IMR-90 (cell line): ENCODE data around the gene MCM3AP. TPM values are rescaled to one million over a fixed set of nuclear protein-coding genes. Genes with fewer than 3 reads are reported as not detected.

Source experiments
- ATAC-seq: fragments of 200-7000 bp; cut with Tn5 transposase; 2 replicates; pipeline ENCODE4 v1.9.1; 2020; ENCODE audit warnings: low read depth, mild to moderate bottlenecking, moderate library complexity
- BruUV-seq: library from RNA; stranded (reverse); fragments of 400-500 nt; replicated peaks from 2 replicates; lab custom pipeline; 2021; lab: Mats Ljungman, UMichigan
- CTCF ChIA-PET: fragments of 300-600 bp; formaldehyde crosslinking; extraction: SDS; loops from one replicate; lab custom pipeline; 2021; ENCODE audit warnings: antibody characterized with exemption; lab: Yijun Ruan, JAX
- POLR2A ChIA-PET: fragments of 300-600 bp; sonication (Branson Sonifier 250); formaldehyde crosslinking; loops from one replicate; lab custom pipeline; 2022; ENCODE audit warnings: antibody characterized with exemption; ENCODE audit not compliant: unreplicated experiment; lab: Charles Lee
- DNase-seq: peaks from one replicate; pipeline ENCODE4 v3.0.0; 2013
- H2AFZ ChIP-seq: replicated peaks from 2 replicates; pipeline ENCODE3; 2013; ENCODE audit warnings: low read length, mild to moderate bottlenecking; ENCODE audit not compliant: poor library complexity
- H2AK5ac ChIP-seq: 2 replicates; pipeline ENCODE4 v1.6.1; 2013; ENCODE audit warnings: low read depth, low read length, inconsistent platforms
- H2AK9ac ChIP-seq: replicated peaks from 2 replicates; pipeline ENCODE3; 2013; ENCODE audit warnings: mild to moderate bottlenecking, low read depth, low read length, moderate library complexity; ENCODE audit not compliant: poor library complexity
- H2BK120ac ChIP-seq: 2 replicates; pipeline ENCODE4 v1.6.1; 2013; ENCODE audit warnings: low read depth, low read length, inconsistent platforms
- H2BK15ac ChIP-seq: 3 replicates; pipeline ENCODE4 v1.6.1; 2013; ENCODE audit warnings: low read depth, low read length, inconsistent platforms
- H2BK20ac ChIP-seq: 2 replicates; pipeline ENCODE4 v1.6.1; 2013; ENCODE audit warnings: low read depth, mild to moderate bottlenecking, inconsistent platforms, low read length, moderate library complexity
- H2BK5ac ChIP-seq: 2 replicates; pipeline ENCODE4 v1.6.1; 2013; ENCODE audit warnings: mild to moderate bottlenecking, low read depth, low read length, inconsistent platforms; ENCODE audit not compliant: poor library complexity, severe bottlenecking
- H3K14ac ChIP-seq: replicated peaks from 2 replicates; pipeline ENCODE4 v1.6.1; 2013; ENCODE audit warnings: low read depth, low read length, inconsistent platforms
- H3K18ac ChIP-seq: 2 replicates; pipeline ENCODE4 v1.6.1; 2013; ENCODE audit warnings: low read depth, low read length, control low read depth
- H3K23ac ChIP-seq: 2 replicates; pipeline ENCODE4 v1.6.1; 2013; ENCODE audit warnings: low read depth, low read length, inconsistent platforms
- H3K27ac ChIP-seq: 2 replicates; pipeline ENCODE4 v1.5.1; 2013; ENCODE audit warnings: mild to moderate bottlenecking, control low read depth, low read length; ENCODE audit not compliant: insufficient read depth
- H3K27me3 ChIP-seq: 2 replicates; pipeline ENCODE4 v1.6.1; 2013; ENCODE audit warnings: low read length; ENCODE audit not compliant: control insufficient read depth, insufficient read depth
- H3K36me3 ChIP-seq: 2 replicates; pipeline ENCODE4 v1.6.1; 2013; ENCODE audit warnings: low read length, mixed read lengths; ENCODE audit not compliant: control insufficient read depth, insufficient read depth
- H3K4ac ChIP-seq: 2 replicates; pipeline ENCODE4 v1.6.1; 2013; ENCODE audit warnings: low read depth, low read length, inconsistent platforms
- H3K4me1 ChIP-seq: 2 replicates; pipeline ENCODE4 v1.6.1; 2013; ENCODE audit warnings: low read length, mixed read lengths; ENCODE audit not compliant: control insufficient read depth, insufficient read depth
- H3K4me2 ChIP-seq: 2 replicates; pipeline ENCODE4 v1.6.1; 2013; ENCODE audit warnings: low read depth, mild to moderate bottlenecking, control low read depth, low read length, moderate library complexity
- H3K4me3 ChIP-seq: 2 replicates; pipeline ENCODE4 v1.5.1; 2013; ENCODE audit warnings: low read depth, mild to moderate bottlenecking, control low read depth, low read length, moderate library complexity; ENCODE audit not compliant: insufficient read depth
- H3K56ac ChIP-seq: 2 replicates; pipeline ENCODE4 v1.6.1; 2013; ENCODE audit warnings: low read length, inconsistent platforms; ENCODE audit not compliant: insufficient read depth; ENCODE audit errors: extremely low read depth
- H3K79me1 ChIP-seq, 2 experiments: 2 replicates each; pipeline ENCODE4 v1.6.1; 2013; ENCODE audit warnings: low read length in 2 of 2, inconsistent platforms in 1 of 2, low read depth in 1 of 2
- H3K9ac ChIP-seq: 2 replicates; pipeline ENCODE4 v1.6.1; 2013; ENCODE audit warnings: low read depth, low read length, control low read depth
- H3K9me1 ChIP-seq: 2 replicates; pipeline ENCODE4 v1.6.1; 2013; ENCODE audit warnings: low read length, inconsistent platforms; ENCODE audit not compliant: insufficient read depth
- H3K9me3 ChIP-seq: 2 replicates; pipeline ENCODE4 v1.6.1; 2013; ENCODE audit warnings: low read length; ENCODE audit not compliant: control insufficient read depth, insufficient read depth
- H4K20me1 ChIP-seq: 2 replicates; pipeline ENCODE4 v1.6.1; 2013; ENCODE audit warnings: low read length, inconsistent platforms; ENCODE audit not compliant: insufficient read depth
- H4K5ac ChIP-seq: 2 replicates; pipeline ENCODE4 v1.6.1; 2013; ENCODE audit warnings: mild to moderate bottlenecking, low read depth, low read length, control low read depth
- H4K8ac ChIP-seq, 2 experiments: 2 replicates each; pipeline ENCODE4 v1.6.1; 2013; ENCODE audit warnings: low read depth in 2 of 2, low read length in 2 of 2, control low read depth in 1 of 2, inconsistent platforms in 1 of 2
- H4K91ac ChIP-seq: 2 replicates; pipeline ENCODE4 v1.6.1; 2013; ENCODE audit warnings: low read depth, low read length, inconsistent platforms; ENCODE audit not compliant: insufficient read depth
- FOS ChIP-seq: fragments of 150-350 bp; IDR thresholded peaks from 2 replicates; pipeline ENCODE4 v1.6.1; 2016; ENCODE audit warnings: low read depth, low read length
- MAZ ChIP-seq: IDR thresholded peaks from 2 replicates; pipeline ENCODE4 v1.6.1; 2012; ENCODE audit warnings: low read depth, mild to moderate bottlenecking, low read length, improper control_type of control experiment, moderate library complexity, borderline replicate concordance
- WGBS, 2 experiments: methylation state at CpG; one replicate each; pipeline versions ENCODE4 v1.1.5 to v1.1.7; 2013; ENCODE audit warnings: missing lambda C conversion rate in 2 of 2; ENCODE audit not compliant: insufficient read length in 1 of 2; ENCODE audit errors: extremely low coverage in 2 of 2; 5-methylcytosine and 5-hydroxymethylcytosine counted together
- dilution Hi-C: fragments of 300-500 bp; cut with HindIII; formaldehyde crosslinking; loops from one replicate; pipeline ENCODE4 v1.14.3; 2018; ENCODE audit warnings: low sequenced_read_pairs; ENCODE audit not compliant: unreplicated experiment
- in situ Hi-C: fragments of 300-500 bp; cut with MboI; formaldehyde crosslinking; loops from 3 replicates; pipeline ENCODE4 v1.14.3; 2019; ENCODE audit warnings: low sequenced_read_pairs, inconsistent platforms, mixed read lengths
- intact Hi-C: fragments of 100-400 bp; cut with micrococcal nuclease; formaldehyde crosslinking; loops from 2 replicates; pipeline ENCODE4 v1.10.0; 2022
- polyA plus RNA-seq, 3 experiments: library from polyadenylated mRNA; depleted of rRNA; stranded (reverse); fragments of >200 nt; gene quantifications; 2 replicates each; pipeline ENCODE4 v1.2.3, GENCODE V29; 2012; ENCODE audit warnings: low replicate concordance in 1 of 3
- total RNA-seq: library from RNA; depleted of rRNA; stranded (reverse); fragments of >200 nt; gene quantifications from 2 replicates; pipeline ENCODE4 v1.2.3, GENCODE V29; 2012

Gene MCM3AP
- total and polyA plus RNA-seq, 2 of the 4 experiments (the other 2 are of a cell fraction), result 46.5 to 63.1 TPM

DNA sequence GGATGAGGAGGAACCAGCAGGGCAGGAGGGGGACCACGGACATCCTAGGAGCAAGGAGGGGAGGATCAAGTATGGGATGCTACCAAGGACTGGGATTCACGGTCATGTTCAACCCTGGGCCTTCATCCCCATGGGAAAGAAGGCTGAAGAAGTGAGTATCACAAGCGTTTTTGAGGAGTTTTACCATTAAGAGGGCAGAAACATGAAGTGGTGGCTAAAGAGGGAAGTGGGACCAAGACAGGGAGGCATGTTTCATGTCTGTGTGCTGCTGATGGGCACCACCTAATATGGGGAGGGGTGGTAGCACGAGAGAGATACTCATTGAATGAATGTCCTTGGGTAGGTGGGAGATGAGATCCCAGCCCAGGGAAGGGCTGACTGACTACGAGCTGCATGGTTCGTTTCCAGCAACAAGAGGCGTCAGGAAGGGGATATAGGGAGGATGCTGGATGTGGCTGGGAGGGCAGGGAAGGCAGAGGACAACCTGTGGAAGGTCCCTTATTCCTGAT, 45.5 kb downstream of the MCM3AP start:
- intact Hi-C loops (loop anchor here (5.0 kb wide), 1 partner anchor 42 kb away; no protein-coding TSS in a partner anchor), in situ Hi-C loops (no loop called here), dilution Hi-C loops (no loop called here)
- Histone ChIP-seq H3K4ac (no peak overlapping the region), H3K4me2 (no peak overlapping the region), H3K4me3 (no peak overlapping the region), H3K18ac (no peak overlapping the region), H2BK15ac (no peak overlapping the region), H3K27me3 (no peaks in the 10 kb centered on the region), H2AK5ac (no peak overlapping the region), H2AFZ (no peak overlapping the region), H3K9ac (no peak overlapping the region), H3K36me3 (peaks cover 68% of the 10 kb centered on the region), H3K4me1 (no peaks in the 10 kb centered on the region; the same call in 1 of the 2 replicates), H4K91ac (no peak overlapping the region), H2AK9ac (no peak overlapping the region), H3K9me1 (peaks cover 13% of the 10 kb centered on the region), H2BK120ac (no peak overlapping the region), H3K27ac (no peak overlapping the region), H4K20me1 (no peaks in the 10 kb centered on the region), H3K56ac (no peak overlapping the region), H2BK20ac (no peak overlapping the region), H3K9me3 (no peaks in the 10 kb centered on the region), H4K8ac (no peak overlapping the region), H3K14ac (no peak overlapping the region), H3K23ac (no peak overlapping the region), H2BK5ac (no peak overlapping the region), H3K79me1 (peaks cover 0 to 19% of the 10 kb centered on the region in 2 experiments; a peak in 3 of 4 replicates), H4K5ac (no peak overlapping the region)
- CTCF ChIA-PET, result no interaction called here
- BruUV-seq, result no TSS peak
- TF ChIP-seq MAZ, result no peak
- no peak for TF ChIP-seq FOS
- DNase-seq (no peak), ATAC-seq (no peak)
- POLR2A ChIA-PET, result no interaction called here
- WGBS, 2 experiments, result 82% methylated on average over 2 of the region's 7 CpGs; no CpG with 5 or more reads in 1 of the 2 experiments
